ENCODE measurements around the gene KCNAB3. TPM values are rescaled to one million over a fixed set of nuclear protein-coding genes. Genes with fewer than 3 reads are reported as not detected.
A peak's percentile ranks its signal among the peaks of the same experiment; 100 is the strongest.

KCNAB3 gene
- total and polyA plus RNA-seq, 9 of the 15 experiments (the other 6 are each of a cell fraction or from before 2014, with no cell fraction given): 0.03 to 2.5 (median 1.1) TPM

- TF ChIP-seq, protein P1, sequence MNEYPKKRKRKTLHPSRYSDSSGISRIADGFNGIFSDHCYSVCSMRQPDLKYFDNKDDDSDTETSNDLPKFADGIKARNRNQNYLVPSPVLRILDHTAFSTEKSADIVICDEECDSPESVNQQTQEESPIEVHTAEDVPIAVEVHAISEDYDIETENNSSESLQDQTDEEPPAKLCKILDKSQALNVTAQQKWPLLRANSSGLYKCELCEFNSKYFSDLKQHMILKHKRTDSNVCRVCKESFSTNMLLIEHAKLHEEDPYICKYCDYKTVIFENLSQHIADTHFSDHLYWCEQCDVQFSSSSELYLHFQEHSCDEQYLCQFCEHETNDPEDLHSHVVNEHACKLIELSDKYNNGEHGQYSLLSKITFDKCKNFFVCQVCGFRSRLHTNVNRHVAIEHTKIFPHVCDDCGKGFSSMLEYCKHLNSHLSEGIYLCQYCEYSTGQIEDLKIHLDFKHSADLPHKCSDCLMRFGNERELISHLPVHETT (CRISPR knock-in tag; conservative IDR thresholded peaks at IDR 0.05 in 1 of 2, IDR thresholded peaks at IDR 0.05 in 1 of 2): no peak
- TF ChIP-seq ZNF75A (CRISPR knock-in tag; IDR thresholded peaks at IDR 0.05) (no peak), PRMT5 (CRISPR knock-in tag; IDR thresholded peaks at IDR 0.05) (no peak), POLR3G (IDR thresholded peaks at IDR 0.05; ENCODE audit: extremely low read depth, insufficient read length, insufficient replicate concordance) (no peak), GATA2 (CRISPR knock-in tag; IDR thresholded peaks at IDR 0.05) (no peak), ZNF316 (IDR thresholded peaks at IDR 0.05) (no peak), FOXK2 (conservative IDR thresholded peaks at IDR 0.05 in 1 of 2, IDR thresholded peaks at IDR 0.05 in 1 of 2; ENCODE audit: low read depth in 2 of 2) (peak; percentile 66 to 78; a peak in 2 of 4 replicates), JUNB (CRISPR knock-in tag; conservative IDR thresholded peaks at IDR 0.05) (no peak), ZBTB8A (IDR thresholded peaks at IDR 0.05; ENCODE audit: partially characterized antibody) (no peak), SRSF1 (IDR thresholded peaks at IDR 0.05; ENCODE audit: low read depth, low read length) (no peak), RAD51 (IDR thresholded peaks at IDR 0.05; ENCODE audit: borderline replicate concordance, low read depth) (no peak), HDAC3 (IDR thresholded peaks at IDR 0.05; ENCODE audit: borderline replicate concordance, partially characterized antibody) (no peak), PHF21A (IDR thresholded peaks at IDR 0.05; ENCODE audit: borderline replicate concordance, low read depth) (no peak), ZNF133 (CRISPR knock-in tag; IDR thresholded peaks at IDR 0.05) (no peak), TSHZ1 (CRISPR knock-in tag; IDR thresholded peaks at IDR 0.05) (no peak)
- TF ChIP-seq, protein P2, sequence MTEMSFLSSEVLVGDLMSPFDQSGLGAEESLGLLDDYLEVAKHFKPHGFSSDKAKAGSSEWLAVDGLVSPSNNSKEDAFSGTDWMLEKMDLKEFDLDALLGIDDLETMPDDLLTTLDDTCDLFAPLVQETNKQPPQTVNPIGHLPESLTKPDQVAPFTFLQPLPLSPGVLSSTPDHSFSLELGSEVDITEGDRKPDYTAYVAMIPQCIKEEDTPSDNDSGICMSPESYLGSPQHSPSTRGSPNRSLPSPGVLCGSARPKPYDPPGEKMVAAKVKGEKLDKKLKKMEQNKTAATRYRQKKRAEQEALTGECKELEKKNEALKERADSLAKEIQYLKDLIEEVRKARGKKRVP (CRISPR knock-in tag; IDR thresholded peaks at IDR 0.05): no peak
- TF ChIP-seq, protein P3, sequence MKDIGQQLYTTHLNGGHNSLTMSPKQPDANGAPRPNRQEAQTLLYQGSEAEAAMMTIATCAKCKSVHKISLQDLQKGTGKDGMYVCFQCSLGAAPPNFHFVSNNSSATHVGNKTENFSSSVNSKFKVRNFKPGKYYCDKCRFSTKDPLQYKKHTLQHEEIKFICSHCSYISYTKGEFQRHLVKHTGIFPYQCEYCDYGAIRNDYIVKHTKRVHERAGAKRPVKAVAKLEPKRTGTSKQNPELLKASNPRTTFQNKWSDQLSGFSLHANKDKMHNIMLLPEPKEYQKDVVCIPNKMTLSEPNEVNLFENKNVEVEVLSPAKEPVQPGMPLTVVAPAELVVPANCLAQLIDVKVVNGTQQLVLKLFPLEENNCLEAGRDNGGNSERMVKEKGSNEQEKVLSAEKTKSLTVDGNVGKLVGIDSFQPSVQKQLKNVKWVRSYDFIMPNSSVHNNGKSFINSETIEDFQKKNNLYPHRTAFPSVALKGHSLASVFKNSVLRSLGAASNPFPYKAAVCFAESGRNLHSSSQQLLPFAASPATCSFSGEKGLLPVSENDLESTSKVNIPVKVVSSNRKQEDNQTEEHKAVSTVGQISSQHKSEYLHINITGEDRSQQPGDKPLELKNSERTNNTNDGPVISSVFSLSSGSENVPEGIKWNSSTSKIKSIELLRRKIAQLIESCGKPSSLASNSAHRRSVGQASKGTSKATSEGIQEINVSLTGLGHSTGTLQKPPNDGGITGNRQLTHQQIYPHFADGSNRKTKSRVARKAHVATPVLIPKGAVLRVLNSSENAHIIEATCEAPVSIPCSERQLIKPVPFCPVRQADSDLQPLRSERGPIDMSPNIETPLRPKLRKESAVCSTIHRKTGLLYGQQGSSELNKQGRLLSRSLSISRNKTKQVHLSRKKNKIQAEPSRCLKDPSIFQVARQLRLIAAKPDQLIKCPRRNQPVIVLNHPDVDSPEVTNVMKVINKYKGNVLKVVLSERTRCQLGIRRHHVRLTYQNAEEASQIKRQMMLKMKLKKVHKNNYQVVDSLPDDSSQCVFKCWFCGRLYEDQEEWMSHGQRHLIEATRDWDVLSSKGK (CRISPR knock-in tag; IDR thresholded peaks at IDR 0.05): no peak
- TF ChIP-seq, protein P4, sequence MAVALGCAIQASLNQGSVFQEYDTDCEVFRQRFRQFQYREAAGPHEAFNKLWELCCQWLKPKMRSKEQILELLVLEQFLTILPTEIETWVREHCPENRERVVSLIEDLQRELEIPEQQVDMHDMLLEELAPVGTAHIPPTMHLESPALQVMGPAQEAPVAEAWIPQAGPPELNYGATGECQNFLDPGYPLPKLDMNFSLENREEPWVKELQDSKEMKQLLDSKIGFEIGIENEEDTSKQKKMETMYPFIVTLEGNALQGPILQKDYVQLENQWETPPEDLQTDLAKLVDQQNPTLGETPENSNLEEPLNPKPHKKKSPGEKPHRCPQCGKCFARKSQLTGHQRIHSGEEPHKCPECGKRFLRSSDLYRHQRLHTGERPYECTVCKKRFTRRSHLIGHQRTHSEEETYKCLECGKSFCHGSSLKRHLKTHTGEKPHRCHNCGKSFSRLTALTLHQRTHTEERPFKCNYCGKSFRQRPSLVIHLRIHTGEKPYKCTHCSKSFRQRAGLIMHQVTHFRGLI (CRISPR knock-in tag; IDR thresholded peaks at IDR 0.05): no peak
Observed at GRCh38 chr17:7932949-7933348, 3.3 kb upstream of the KCNAB3 start (continued).

Data from K562 (cell line).